HL-60 (cell line): Measurements from ENCODE around the gene RITA1.

Experiments used
- POLR2AphosphoS5 ChIP-seq: IDR thresholded peaks from 2 replicates; pipeline ENCODE4 v1.6.1; 2012; ENCODE audit warnings: low read depth
- REST ChIP-seq: IDR thresholded peaks from 2 replicates; pipeline ENCODE4 v1.6.1; 2012; ENCODE audit warnings: low read depth; ENCODE audit not compliant: insufficient replicate concordance
- SPI1 ChIP-seq: IDR thresholded peaks from 2 replicates; pipeline ENCODE4 v1.6.1; 2012; ENCODE audit warnings: low read depth, mild to moderate bottlenecking, borderline replicate concordance
- TF ChIP-seq, protein P1 (sequence below): IDR thresholded peaks from one replicate; pipeline ENCODE4 v1.5.1; 2011; ENCODE audit warnings: low read length, control low read depth, inconsistent platforms; ENCODE audit not compliant: insufficient read depth

DNA sequence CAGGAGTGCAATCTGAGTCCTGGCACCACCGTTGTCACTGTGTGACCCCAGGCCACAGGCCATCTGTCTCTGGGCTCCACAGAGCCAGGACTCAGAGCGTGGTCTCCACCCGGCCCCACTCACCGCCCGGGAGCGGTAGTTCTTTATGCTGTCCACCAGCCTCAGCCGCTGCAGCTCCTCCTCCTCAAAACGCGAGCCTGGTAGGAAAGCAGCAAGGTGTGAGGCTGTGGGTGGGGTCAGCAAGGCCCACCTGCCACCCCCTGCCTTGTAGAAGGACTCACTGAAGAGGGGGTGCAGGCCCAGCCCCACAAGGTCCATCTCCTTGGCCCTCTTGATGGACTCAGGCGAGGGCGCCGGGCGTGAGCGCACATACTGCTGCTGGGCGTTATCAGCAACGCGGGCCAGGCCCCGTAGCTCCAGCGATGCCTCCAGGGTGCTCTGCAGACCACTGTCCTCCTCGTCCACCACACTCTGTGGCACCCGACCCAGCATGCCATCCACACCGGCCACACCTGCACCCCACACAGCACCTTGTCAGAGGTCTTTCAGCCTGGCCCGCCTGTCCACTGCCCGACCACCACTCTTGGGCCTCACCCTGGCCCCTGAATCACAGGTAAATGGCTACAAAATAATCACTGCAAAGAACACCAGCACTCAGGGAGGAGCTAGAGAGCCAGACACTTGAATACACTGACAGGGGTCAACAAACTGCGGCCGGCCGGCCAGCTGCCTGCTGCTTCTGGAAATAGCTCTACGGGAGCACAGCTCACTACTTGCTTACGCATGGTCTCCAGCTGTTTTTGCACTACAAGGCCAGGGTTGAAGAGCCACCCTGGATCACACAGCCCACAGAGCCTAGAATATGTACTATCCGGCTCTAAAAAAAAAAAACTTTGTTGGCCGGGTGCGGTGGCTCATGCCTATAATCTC, 19.7 kb upstream of the RITA1 start:
- TF ChIP-seq, protein P1, sequence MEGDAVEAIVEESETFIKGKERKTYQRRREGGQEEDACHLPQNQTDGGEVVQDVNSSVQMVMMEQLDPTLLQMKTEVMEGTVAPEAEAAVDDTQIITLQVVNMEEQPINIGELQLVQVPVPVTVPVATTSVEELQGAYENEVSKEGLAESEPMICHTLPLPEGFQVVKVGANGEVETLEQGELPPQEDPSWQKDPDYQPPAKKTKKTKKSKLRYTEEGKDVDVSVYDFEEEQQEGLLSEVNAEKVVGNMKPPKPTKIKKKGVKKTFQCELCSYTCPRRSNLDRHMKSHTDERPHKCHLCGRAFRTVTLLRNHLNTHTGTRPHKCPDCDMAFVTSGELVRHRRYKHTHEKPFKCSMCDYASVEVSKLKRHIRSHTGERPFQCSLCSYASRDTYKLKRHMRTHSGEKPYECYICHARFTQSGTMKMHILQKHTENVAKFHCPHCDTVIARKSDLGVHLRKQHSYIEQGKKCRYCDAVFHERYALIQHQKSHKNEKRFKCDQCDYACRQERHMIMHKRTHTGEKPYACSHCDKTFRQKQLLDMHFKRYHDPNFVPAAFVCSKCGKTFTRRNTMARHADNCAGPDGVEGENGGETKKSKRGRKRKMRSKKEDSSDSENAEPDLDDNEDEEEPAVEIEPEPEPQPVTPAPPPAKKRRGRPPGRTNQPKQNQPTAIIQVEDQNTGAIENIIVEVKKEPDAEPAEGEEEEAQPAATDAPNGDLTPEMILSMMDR = no peak
- TF ChIP-seq REST = no peak
- no peak for TF ChIP-seq SPI1
- TF ChIP-seq POLR2AphosphoS5 = no peak
